B cell (primary cell): Measurements from ENCODE around the gene CCNI2.

Source experiments
- CTCF ChIP-seq: fragments of 200-600 bp; IDR thresholded peaks from one replicate; pipeline ENCODE4 v1.8.0; 2022; ENCODE audit warnings: antibody characterized with exemption, mild to moderate bottlenecking
- EZH2 ChIP-seq: IDR thresholded peaks from 2 replicates; pipeline ENCODE4 v1.6.1; 2012; ENCODE audit warnings: borderline replicate concordance, low read depth, mild to moderate bottlenecking, moderate library complexity, low read length; ENCODE audit not compliant: insufficient read depth, poor library complexity, severe bottlenecking

GRCh38 chr5:132714456-132715307 lies 32.5 kb upstream of the CCNI2 start:
- TF ChIP-seq CTCF = peak; percentile 73
- no peak for TF ChIP-seq EZH2
